GM10266 (cell line): ENCODE results near the gene SPIC.

Source experiments
- DNase-seq: peaks from one replicate; pipeline ENCODE4 v3.0.0; 2012; ENCODE audit errors: extremely low spot score
- TF ChIP-seq, protein P1 (sequence below): IDR thresholded peaks from 2 replicates; pipeline ENCODE4 v1.5.1; 2012; ENCODE audit warnings: mild to moderate bottlenecking, low read depth; ENCODE audit not compliant: control insufficient read depth, insufficient read depth; ENCODE audit errors: missing control alignments

SPIC gene

GRCh38 chr12:101485021-101485420, 9.9 kb downstream of the SPIC start:
- TF ChIP-seq, protein P1, sequence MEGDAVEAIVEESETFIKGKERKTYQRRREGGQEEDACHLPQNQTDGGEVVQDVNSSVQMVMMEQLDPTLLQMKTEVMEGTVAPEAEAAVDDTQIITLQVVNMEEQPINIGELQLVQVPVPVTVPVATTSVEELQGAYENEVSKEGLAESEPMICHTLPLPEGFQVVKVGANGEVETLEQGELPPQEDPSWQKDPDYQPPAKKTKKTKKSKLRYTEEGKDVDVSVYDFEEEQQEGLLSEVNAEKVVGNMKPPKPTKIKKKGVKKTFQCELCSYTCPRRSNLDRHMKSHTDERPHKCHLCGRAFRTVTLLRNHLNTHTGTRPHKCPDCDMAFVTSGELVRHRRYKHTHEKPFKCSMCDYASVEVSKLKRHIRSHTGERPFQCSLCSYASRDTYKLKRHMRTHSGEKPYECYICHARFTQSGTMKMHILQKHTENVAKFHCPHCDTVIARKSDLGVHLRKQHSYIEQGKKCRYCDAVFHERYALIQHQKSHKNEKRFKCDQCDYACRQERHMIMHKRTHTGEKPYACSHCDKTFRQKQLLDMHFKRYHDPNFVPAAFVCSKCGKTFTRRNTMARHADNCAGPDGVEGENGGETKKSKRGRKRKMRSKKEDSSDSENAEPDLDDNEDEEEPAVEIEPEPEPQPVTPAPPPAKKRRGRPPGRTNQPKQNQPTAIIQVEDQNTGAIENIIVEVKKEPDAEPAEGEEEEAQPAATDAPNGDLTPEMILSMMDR: no peak
- DNase-seq: no peak

DNA sequence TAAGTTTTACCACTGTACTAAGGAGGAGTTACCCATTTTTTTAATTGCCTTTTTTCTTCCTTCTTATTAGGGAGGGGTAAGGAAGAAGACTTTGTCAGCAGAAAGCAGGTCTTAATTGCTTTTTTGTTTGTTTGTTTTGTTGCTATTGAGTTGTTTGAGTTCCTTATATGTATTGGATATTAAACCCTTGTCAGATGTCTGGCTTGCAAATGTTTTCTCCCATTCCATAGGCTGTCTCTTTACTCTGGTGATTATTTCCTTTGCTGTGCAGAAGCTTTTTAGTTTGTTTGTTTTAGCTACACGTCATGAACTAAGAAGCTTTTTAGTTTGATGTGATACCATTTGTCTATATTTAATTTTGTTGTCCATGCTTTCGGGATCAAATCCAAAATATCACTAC, 13.3 kb downstream of the SPIC start:
- TF ChIP-seq, protein P1: no peak
- DNase-seq: no peak

GRCh38 chr12:101490286-101490920, 15.3 kb downstream of the SPIC start:
- DNase-seq: peak; percentile 25
- TF ChIP-seq, protein P1: peak; percentile 54

DNA sequence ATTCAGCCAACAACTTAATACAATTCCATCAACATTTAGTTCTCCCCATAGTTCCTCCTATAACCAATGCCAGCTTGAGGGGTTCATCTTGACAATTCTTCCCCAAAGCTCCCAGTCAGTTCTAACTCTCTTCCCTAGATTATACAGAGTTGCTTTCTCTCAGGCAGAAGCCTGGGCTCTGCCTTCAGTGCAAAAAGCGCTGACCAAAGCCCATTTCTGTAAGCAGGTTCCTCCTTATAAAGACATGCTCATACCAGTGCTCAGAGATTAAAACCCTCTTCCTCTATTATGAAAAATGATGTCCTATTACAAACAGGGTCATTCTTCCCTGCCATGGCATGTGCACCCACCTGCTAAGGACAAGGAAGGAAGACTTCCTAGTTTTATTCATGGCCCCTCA, 16.2 kb downstream of the SPIC start:
- no peak for DNase-seq
- TF ChIP-seq, protein P1: no peak

- TF ChIP-seq, protein P1: no peak
These were observed 18.4 kb downstream of the SPIC start for GRCh38 chr12:101493556-101493955.

GRCh38 chr12:101498252-101498651, 23.1 kb downstream of the SPIC start:
- TF ChIP-seq, protein P1: no peak
- no peak for DNase-seq

More at GRCh38 chr12:101493556-101493955, 18.4 kb downstream of the SPIC start:
- DNase-seq: no peak

GRCh38 chr12:101501410-101501995, 26.4 kb downstream of the SPIC start:
- TF ChIP-seq, protein P1: no peak
- DNase-seq: no peak
